ENCODE results near the gene SAPCD1. TPM values are rescaled to one million over a fixed set of nuclear protein-coding genes. Genes with fewer than 3 reads are reported as not detected.

SAPCD1 gene
- polyA plus RNA-seq, 1 of the 3 experiments (the other 2 are of a cell fraction): 5.9 TPM

GRCh38 chr6:31718265-31718664 is 44.2 kb upstream of the SAPCD1 start:
- DNase-seq: no peak
- Histone ChIP-seq H3K4me1 (ENCODE audit: control insufficient read depth in 1 of 2, insufficient read depth in 2 of 2, low read depth in 1 of 2, low read length in 1 of 2) (no peaks in the 10 kb centered on the region), H3K79me2 (ENCODE audit: insufficient read depth) (no peaks in the 10 kb centered on the region), H3K27ac (ENCODE audit: low read depth in 2 of 2, low read length in 1 of 2) (no peak overlapping the region), H3K36me3 (replicated peaks in 1 of 2; ENCODE audit: control insufficient read depth in 1 of 2, insufficient read depth in 2 of 2, low read length in 1 of 2) (no peaks in the 10 kb centered on the region), H3K4me2 (no peak overlapping the region), H3K9me3 (no peaks in the 10 kb centered on the region), H3F3A (replicated peaks; ENCODE audit: insufficient read depth) (peaks cover 3% of the 10 kb centered on the region), H3K9ac (no peak overlapping the region), H4K20me1 (ENCODE audit: insufficient read depth) (no peaks in the 10 kb centered on the region), H2AFZ (ENCODE audit: low read depth) (no peak overlapping the region), H3K27me3 (ENCODE audit: insufficient read depth) (no peaks in the 10 kb centered on the region), H3K4me3 (ENCODE audit: low read depth in 2 of 2, low read length in 1 of 2) (no peak overlapping the region), H3K9me2 (no peaks in the 10 kb centered on the region)
- CTCF ChIA-PET: interaction anchor here (0.6 kb wide), 1 partner anchor 72 kb away, joined by 3 read pairs; no protein-coding TSS in a partner anchor
- WGBS (ENCODE audit: low lambda C conversion rate): no CpG with 5 or more reads among the region's 1 CpG
- TF ChIP-seq TCF12 (IDR thresholded peaks at IDR 0.05) (no peak), MXI1 (IDR thresholded peaks at IDR 0.05; ENCODE audit: low read depth, low read length) (no peak), ZBTB33 (IDR thresholded peaks at IDR 0.05; ENCODE audit: borderline replicate concordance, low read depth) (no peak), EP300 (IDR thresholded peaks at IDR 0.05; ENCODE audit: borderline replicate concordance in 1 of 2, low read depth in 1 of 2, low read length in 1 of 2) (no peak), USF2 (IDR thresholded peaks at IDR 0.05; ENCODE audit: borderline replicate concordance, low read depth, low read length) (no peak), SIN3A (IDR thresholded peaks at IDR 0.05; ENCODE audit: borderline replicate concordance, low read depth, low read length) (no peak), ELF1 (IDR thresholded peaks at IDR 0.05) (no peak), RAD21 (IDR thresholded peaks at IDR 0.05; ENCODE audit: low read length) (no peak), RXRA (IDR thresholded peaks at IDR 0.05; ENCODE audit: borderline replicate concordance, low read depth) (no peak), IRF3 (IDR thresholded peaks at IDR 0.05; ENCODE audit: low read depth, low read length) (no peak), REST (IDR thresholded peaks at IDR 0.05; ENCODE audit: low read depth, low read length) (no peak), USF1 (IDR thresholded peaks at IDR 0.05; ENCODE audit: borderline replicate concordance, low read depth) (no peak), FOXM1 (IDR thresholded peaks at IDR 0.05; ENCODE audit: low read depth) (no peak), RFX5 (IDR thresholded peaks at IDR 0.05; ENCODE audit: low read length) (no peak), FOXJ3 (CRISPR knock-in tag; IDR thresholded peaks at IDR 0.05) (no peak), MAX (IDR thresholded peaks at IDR 0.05; ENCODE audit: low read depth) (no peak), GATA2 (CRISPR knock-in tag; IDR thresholded peaks at IDR 0.05) (no peak), MEF2A (IDR thresholded peaks at IDR 0.05; ENCODE audit: borderline replicate concordance, low read depth) (no peak)
- TF ChIP-seq, protein P1, sequence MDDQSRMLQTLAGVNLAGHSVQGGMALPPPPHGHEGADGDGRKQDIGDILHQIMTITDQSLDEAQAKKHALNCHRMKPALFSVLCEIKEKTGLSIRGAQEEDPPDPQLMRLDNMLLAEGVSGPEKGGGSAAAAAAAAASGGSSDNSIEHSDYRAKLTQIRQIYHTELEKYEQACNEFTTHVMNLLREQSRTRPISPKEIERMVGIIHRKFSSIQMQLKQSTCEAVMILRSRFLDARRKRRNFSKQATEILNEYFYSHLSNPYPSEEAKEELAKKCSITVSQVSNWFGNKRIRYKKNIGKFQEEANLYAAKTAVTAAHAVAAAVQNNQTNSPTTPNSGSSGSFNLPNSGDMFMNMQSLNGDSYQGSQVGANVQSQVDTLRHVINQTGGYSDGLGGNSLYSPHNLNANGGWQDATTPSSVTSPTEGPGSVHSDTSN (IDR thresholded peaks at IDR 0.05): no peak
- POLR2A ChIA-PET: no interaction called here
